Measurements from ENCODE around the gene RANBP3.

The RANBP3 gene

DNA sequence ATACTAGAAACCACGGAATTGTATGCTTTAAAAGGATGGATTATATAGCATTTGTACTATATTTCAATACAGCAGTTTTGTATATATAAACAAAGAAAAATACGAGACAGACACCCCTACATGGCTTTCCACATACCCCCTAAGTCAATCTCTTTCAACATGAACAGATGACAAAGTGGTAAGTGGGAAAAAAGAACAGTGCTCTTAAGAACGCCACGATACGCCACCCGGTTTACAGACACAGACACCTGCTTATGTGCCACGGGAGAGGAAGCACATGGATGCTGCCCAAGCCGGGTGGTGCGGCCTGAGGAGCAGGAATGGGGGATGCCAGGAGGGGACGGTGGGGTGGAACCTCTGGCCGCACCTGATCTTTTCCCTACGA is 55.8 kb downstream of the RANBP3 start:
- no peak for DNase-seq

DNA sequence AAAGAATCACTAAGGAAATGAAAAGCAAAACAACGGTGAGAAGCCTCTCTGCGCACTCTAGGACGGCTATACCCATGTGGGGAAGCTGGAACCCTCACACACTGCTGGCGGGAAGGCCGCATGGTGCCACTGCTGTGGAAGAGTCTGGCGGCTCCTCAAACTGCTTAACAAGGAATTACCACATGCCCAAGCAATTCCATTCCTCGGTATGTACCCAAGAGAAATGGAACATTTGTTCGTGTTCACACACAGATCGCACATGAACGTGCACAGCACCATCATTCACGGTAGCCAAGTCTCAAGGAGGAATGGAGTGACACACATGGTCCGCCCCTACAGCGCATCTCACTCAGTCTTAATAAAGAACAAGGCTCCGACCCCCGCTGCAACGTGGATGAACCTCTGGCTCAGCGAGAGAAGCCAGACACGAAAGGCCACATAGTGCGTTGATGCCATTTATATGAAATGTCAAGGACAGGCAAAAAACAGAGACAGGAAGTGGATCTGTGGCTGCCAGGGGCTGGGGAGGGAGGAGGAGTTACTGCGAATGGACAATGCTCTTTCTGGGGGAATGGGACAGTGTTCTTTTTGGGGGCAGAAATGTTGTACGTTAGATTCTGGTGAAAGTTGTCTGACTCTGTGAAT is 56.3 kb downstream of the RANBP3 start:
- no peak for DNase-seq

DNA sequence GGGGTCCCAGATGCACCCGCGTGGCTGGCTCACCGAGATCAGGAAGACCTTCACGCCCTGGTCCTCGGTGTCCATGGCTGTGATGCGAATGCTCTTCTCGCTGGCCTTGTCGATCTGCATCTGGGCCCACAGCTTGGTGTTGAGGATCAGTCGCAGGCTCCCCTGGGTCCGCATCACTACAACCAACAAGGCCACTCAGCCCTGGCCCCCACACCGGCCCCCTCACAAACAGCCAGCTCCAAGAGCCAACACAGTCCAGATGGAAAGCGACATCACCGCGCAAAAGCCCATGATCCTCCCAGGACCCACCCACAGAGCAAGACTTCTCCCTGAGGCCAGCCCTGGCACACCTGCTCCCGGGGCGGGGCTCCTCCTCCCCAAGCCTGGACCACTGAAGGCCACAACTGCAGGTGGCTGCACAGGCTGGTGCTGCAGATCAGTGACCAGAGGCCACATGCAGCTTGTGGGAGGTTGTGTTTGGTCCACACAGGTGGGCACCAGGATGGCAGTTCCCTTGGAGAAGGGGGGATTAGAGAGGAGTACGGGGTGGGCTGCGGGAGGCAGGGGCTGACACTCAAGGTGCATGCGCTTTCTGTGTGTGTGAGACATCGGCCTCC is 59.4 kb downstream of the RANBP3 start:
- DNase-seq, result no peak

DNA sequence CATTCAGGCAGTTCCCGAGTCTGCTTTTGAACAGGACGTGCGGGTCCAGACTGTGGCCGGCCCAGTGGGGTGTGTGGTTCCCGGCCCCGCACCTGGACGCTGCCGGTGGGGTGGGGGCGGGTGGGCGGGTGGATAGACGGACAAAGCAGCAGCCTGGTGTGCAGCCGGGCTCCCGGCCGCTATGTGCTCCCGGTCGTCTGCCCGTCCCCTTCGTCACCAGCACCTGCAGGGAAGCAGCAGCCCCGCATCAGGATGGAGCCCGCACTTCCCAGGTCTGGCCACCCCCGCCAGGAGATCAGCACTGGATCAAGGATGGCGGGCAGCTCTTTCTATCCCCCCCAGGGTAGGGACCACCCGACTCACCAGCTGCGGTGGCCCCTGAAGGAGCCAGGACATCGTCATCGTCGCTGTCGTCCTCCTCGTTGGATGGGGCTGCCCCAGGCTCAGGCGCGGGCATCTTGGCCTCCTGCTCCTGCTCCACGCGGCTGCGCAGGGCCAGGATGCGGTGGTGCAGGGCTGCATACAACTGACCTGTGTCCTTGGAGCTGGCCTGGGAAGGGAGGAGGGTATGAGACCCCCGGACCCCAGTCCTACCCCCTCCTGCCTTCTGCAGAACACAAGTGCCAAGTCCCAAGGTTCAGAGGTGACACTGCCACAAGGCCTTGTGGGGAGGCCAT is 60.4 kb downstream of the RANBP3 start:
- DNase-seq, result no peak

DNA sequence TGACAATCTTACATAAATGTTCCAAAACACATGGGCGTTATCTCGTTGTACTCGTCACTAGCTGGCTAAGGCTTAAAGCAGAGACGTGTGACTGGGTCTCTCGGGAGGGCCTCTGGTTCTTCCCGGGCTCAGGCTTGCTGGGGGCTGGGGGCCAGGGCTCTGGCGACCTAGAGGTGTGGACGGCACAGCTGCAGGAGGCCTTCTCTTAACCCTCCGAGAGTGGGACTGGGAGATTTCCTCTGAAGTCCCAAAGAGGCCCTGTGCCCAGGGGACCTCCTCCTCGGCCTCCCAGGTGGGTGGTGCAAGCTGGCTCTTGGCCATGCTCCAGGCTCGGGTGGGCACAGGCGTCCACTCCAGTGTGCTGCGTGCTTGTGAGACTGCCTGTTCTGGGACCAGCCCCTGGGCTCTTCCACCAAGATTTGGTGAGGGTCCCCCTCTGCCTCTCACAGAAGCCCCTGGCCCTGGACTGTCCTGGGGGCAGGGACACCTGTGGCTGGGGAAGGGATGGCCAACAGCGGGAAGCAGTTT is 61.7 kb downstream of the RANBP3 start:
- DNase-seq, result no peak

DNA sequence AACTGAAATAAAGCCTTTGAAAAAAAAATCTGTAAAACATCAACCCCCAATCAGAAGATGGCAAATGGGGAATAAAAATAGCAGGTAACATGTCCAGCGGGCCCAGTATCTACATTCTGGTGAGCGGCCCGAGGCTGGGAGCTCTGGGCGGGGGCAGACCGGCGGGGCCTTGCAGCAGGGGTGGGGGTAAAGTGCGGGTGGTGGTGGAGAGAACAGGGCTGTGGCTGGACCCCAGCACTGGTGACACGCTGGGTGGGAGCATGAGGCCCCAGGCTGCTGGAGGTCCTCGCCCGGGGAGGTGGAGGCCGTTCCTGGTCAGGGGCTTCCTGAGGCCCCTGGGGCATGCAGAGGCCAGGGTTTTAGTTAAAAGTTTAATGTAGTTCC is 62.2 kb downstream of the RANBP3 start:
- DNase-seq, result no peak

DNA sequence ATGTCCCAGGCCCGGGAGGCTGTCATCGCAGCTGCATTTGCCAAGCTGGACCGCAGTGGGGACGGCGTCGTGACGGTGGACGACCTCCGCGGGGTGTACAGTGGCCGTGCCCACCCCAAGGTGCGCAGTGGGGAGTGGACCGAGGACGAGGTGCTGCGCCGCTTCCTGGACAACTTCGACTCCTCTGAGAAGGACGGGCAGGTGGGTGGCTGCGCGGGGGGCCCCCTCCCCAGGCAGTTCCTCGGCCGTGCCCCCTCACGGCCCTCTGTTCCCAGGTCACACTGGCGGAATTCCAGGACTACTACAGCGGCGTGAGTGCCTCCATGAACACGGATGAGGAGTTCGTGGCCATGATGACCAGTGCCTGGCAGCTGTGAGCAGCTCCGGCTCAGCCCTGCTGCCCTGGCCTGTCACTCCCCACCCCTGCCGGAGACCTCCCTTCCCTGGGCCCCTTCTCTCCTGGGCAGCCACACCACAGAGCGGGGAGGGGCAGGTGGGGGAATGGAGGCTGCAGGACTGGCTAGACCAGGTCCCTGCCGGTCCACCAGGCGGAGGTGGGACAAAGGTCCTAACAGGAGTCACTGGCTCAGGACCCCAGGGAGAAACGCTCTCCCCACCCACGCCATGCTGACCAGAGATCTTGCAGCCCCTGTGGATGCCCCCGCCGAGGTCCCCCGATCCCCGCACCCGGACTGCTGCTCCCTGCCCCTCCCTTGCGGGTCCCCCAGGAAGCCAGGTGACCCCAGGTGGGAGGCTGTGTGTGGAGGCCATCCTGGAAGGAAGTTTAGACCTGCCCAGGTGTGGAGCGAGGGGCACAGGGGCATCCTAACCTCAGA is 62.8 kb downstream of the RANBP3 start:
- DNase-seq, result no peak

DNA sequence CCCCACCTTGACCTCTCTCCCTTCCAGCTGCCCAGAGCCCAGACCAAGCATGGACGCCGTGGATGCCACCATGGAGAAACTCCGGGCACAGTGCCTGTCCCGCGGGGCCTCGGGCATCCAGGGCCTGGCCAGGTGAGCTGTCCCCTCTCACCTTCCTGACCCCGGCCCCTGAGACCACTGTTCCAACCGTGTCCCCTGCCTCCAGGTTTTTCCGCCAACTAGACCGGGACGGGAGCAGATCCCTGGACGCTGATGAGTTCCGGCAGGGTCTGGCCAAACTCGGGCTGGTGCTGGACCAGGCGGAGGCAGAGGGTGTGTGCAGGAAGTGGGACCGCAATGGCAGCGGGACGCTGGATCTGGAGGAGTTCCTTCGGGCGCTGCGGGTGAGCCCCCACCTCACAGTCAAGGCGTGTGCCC is 63.6 kb downstream of the RANBP3 start:
- DNase-seq, result no peak

DNA sequence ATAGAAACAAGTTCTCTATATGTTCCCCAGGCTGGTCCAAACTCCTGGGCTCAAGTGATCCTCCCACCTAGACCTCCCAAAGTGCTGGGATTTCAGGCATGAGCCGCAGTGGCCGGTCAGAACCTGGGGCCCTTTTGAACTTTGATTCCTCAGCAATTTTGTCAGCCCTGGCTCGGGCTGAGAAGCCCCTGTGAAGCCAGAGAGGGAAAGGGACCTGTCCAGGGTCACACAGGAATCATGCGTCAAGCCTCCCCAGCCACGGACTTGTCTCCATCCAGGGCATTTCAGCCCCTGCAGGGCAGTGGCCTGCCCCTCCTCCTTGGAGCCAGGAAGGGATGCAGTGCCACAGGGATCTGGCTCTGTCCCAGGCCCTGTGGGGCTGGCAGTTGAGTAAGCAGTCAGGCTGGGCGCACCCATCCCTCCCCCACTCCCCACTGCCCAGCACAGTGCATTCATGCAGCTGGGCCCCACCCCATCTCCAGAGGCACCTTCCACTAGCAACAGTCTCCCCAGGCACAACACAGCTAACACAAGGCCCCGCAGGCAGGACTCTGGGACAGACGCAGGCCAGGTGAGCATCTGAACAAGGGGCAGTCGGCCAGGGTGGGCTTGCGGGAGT is 64.1 kb downstream of the RANBP3 start, which contains the start of gene CAPS:
Gene CAPS, plus strand, starts transcription at position 516 of the 619 bp plus-strand sequence. CDS start 153 bp downstream, outside the sequence.
- DNase-seq, result no peak

DNA sequence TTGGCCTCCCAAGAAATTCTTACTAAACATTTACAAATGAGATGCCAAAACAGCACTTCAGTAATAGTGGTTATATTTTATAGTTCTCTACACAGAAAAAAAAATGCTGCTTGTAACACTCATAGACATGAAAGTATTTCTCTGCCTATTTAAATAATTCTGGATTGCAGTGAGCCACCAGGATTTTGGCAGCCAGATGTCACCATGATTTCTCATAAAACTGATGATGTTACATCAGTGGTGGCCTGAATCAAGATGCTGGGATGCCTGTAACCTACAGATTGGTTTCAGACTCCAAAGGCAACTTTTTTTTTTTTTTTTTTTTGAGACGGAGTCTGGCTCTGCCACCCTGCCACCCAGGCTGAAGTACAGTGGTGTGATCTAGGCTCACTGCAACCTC is 66.6 kb downstream of the RANBP3 start:
- no peak for DNase-seq

DNA sequence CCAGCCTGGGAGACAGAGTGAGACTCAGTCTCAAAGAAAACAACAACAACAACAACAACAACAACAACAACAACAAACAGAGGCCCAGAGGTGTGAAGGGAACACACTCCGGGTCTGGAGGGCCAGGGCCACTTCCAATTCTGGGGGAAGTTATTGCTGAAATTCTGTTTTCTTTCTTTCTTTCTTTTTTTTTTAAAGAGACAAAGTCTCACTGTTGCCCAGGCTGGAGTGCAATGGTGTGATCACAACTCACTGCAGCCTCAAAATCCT is 67.4 kb downstream of the RANBP3 start:
- no peak for DNase-seq

DNA sequence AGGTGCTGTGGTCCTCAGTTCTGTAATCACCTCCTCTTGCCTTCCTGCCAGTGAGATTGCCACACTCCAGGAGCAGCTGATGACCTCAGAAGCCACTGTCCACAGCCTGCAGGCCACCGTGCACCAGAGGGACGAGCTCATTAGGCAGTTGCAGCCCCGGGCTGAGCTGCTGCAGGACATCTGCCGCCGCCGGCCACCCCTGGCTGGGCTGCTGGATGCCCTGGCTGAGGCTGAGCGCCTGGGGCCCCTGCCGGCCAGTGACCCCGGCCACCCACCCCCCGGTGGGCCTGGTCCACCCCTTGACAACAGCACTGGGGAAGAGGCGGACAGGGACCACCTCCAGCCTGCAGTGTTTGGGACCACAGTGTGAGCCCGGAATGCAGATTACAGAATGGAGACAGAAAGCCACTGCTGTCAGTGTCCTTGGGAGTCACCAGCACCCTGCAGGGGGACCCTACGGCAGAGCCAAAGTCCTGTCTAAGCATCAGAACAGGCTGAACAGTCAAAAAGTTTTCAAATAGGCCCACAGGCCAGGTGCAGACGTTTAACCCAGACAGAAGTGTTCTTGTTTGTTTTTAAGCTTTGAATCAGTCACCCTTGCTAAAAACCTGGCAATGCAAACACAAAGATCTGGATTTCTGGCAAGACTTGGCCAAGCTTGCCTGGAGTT is 69.0 kb downstream of the RANBP3 start:
- no peak for DNase-seq

DNA sequence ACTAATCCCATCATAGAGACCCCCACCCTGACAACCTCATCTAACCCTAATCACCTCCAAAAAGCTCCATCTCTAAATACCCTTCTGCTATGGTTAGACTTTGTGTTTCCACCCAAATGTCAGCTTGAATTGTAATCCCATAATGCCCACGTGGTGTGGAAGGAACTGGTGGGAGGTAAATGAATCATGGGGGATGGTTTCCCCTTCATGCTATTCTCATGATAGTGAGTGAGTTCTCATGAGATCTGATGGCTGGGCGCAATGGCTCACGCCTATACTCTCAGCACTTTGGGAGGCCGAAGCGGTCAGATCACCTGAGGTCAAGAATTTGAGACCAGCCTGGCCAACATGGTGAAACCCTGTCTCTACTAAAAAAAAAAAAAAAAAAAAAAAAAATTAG is 70.7 kb downstream of the RANBP3 start:
- DNase-seq, result no peak

DNA sequence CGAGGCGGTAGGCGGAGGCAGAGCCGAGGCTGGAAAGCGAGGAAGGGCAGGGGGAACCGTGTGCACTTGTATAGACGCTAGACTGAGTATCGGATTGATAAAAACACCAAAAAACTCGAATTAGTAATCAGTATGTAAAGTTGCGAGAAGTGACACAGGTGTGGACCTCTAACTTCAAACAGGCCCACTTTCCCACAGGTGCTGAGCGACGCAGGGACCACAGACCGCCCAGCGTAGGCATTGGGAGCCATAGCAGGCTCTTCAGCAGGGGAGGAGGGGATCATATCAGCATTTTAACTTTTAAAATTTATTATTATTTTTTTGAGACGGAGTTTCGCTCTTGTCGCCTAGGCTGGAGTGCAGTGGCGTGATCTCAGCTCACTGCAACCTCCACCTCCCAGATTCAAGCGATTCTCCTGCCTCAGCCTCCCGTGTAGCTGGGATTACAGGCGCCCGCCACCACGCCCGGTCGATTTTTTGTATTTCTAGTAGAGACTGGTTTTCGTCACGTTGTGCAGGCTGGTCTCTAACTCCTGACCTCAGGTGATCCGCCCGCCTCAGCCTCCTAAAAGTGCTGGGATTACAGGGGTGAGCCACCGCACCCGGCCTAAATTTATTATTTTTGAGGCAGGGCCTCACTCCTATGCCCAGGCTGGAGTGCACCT is 72.7 kb downstream of the RANBP3 start:
- DNase-seq, result no peak

DNA sequence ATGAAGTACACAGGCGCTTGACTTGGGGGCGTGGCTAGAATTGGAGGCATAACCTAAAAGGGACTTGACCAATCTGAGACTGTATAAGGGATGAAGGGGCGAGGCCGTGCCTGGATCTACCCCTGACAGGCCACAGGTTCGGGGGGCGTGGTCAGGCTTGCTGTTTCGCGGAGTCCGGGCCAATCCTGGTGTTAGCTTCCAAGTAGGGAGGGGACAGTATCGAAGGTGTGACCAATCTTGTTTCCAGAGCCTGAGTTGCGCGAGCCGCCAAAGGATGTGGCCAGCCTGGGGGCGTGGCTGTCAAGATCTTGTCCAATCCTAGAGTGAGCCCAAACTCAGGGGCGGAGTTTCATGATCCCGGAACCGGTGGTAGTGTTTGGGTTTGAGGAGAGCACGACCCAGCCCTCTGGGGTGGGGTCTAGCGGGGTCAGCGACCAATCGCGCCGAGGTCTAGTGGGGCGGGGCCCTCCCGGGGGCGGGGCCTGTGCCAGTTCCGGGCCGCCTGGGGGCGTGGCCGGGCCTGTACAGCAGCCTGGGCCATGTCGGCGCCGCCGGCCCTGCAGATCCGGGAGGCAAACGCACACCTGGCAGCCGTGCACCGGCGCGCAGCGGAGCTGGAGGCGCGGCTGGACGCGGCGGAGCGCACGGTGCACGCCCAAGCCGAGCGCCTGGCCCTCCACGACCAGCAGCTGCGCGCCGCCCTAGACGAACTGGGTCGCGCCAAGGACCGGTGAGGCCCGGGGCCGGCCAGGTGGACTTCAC is 73.4 kb downstream of the RANBP3 start, which contains the start of gene VMAC:
Gene VMAC, plus strand, starts transcription at position 521 of the 762 bp plus-strand sequence. Its CDS starts 19 bp downstream, at position 540.
- DNase-seq, result peak; percentile 100

DNA sequence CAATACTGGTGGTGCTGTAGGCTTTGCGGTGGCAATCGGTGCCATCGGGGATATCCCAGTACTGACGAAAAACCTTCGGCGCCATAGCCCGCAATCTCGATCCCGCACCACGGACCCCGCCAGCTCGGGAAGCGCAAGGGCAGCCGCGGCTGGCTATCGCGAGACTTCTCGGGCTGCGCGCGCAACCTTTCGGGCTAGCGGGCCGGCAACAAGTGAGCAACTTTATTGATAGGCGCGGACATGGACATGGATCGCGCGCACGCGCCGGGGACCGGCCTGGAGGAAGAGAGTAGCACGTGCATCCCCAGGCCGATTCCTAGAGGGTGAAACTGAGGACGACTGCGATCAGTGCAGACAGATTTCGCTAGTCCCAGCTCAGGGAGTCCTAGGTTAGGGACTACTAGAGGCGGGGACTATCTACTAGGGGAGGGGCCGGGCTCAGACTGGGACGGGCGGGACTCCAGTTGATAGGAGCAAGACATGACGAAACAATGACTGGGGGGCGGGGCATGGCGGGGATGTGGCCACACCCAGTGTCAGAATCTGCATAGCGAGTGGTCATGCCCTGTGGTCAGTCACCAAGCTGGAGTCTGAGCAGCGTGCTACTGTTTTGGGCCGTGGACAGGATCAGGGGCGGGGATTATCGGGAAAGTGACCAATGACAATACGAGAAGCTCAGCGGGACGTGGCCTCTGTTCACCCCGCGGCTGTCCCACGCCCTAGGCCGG is 74.2 kb downstream of the RANBP3 start, which contains the start of gene NDUFA11:
Gene NDUFA11, minus strand, starts transcription at position 167 of the 728 bp plus-strand sequence. Its CDS starts 82 bp downstream, at position 85.
- peak; percentile 96 to 97 for DNase-seq

DNA sequence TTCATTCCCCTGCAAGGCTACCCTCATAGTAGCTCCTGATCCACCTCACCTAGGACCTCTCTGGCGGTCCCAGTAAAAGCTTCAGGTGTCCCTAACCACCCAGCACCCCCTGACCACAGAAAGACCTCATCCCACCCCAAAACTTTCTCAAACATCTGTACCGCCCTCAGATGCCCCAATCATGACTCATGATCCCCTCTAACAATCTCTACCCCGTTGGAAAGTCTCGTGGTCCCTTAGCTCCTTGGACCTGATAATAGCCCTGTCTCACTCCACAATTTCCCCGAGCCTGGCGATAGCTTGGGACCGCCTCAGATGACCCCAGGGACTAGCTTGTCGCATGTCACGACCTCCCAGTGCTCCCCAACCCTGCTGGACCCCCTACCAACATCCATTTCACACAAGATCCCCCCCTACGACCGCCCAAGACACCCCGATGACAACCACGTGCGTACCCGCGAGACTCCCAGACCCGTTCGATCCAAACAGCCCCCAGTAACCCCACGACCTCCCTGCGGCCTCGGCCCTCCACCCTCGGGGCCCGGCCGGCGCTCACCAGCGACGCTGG is 74.8 kb downstream of the RANBP3 start:
- no peak for DNase-seq

DNA sequence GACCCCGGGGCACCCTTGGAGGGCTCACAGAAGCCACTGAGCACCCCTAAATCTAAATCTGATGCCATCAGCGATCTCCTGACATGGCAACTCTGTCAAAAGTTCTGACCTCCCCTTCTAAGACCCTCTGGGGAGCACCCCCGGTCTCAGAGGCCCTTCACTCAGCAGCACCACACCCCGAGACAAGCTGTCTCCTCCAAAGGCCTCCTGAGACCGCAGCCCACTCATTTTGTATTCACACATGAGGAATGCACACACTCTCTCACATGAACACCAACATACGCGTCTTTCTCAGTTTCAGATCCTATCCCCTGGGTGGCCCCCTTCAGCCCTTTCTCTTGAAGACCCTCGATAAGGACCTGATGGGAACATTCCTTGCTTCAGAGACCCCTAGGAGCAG is 77.0 kb downstream of the RANBP3 start:
- DNase-seq, result no peak

DNA sequence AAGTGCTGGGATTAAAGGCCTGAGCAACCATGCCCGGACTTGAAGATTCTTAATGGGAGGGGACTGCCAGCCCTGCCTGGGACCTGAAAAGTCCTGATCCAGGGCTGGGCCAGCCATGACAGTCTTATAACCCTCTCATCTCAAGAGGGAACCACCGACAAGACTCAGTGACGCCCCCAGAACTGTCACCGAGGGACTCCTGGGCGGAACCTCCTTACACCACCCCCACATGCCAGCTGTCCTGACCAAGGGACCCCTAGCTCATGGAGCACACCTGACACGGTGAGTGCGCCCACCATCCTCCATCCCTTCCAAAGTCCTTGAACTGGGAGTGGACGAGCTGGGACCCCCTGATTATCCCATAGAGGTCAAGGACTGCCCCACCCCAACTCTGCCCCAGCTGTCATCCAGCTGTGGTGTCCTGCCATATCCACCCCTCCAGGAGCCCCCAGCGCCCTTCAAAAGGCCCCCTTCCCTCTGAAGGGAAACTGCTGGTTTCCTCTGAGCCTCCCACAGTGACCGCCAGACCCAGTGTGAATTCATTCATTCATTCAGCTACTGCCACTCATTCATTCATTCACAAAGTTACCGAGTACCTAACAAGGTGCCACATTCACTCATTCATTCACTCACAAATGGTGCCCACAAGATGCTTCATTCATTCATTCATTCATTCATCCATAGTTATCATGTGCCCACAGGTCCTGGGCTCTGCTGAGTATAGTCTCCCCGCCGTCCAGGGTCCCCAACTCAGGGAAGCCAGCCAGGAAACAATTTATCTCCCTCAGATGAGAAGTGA is 78.0 kb downstream of the RANBP3 start:
- DNase-seq, result no peak
